Neutrophil (primary cell): ENCODE results near the gene TTLL4.
A peak's percentile ranks its signal among the peaks of the same experiment; 100 is the strongest.

Experiments used
- H3K27ac ChIP-seq: fragments of 200-600 bp; sonication (generic); 2 replicates; pipeline ENCODE4 v1.5.1; 2016; ENCODE audit warnings: mild to moderate bottlenecking, moderate library complexity
- H3K27me3 ChIP-seq: fragments of 200-600 bp; sonication (generic); 2 replicates; pipeline ENCODE4 v1.6.0; 2016; ENCODE audit warnings: mild to moderate bottlenecking
- H3K36me3 ChIP-seq: fragments of 200-600 bp; sonication (generic); 2 replicates; pipeline ENCODE4 v1.5.1; 2017
- H3K4me1 ChIP-seq, 2 experiments: fragments of 200-600 bp in 1 of 2; sonication (generic) in 1 of 2; 1 replicate in 1 of 2; 2 replicates in 1 of 2; pipeline versions ENCODE4 v1.5.1 to v1.6.1; 2013 to 2016; ENCODE audit warnings: low read depth in 1 of 2, low read length in 1 of 2, mild to moderate bottlenecking in 1 of 2, moderate library complexity in 1 of 2; ENCODE audit not compliant: control insufficient read depth in 1 of 2, insufficient read depth in 1 of 2
- H3K4me3 ChIP-seq, 2 experiments: fragments of 200-600 bp in 1 of 2; sonication (generic) in 1 of 2; 1 replicate in 1 of 2; 2 replicates in 1 of 2; pipeline ENCODE4 v1.5.1; 2013 to 2016; ENCODE audit warnings: low read depth in 1 of 2, low read length in 1 of 2, mild to moderate bottlenecking in 1 of 2, moderate library complexity in 1 of 2
- H3K9me3 ChIP-seq: fragments of 200-600 bp; sonication (generic); 2 replicates; pipeline ENCODE4 v1.5.1; 2016
- CTCF ChIP-seq: fragments of 200-600 bp; sonication (generic); IDR thresholded peaks from 2 replicates; pipeline ENCODE4 v1.5.1; 2016; ENCODE audit warnings: antibody characterized with exemption

TTLL4 gene

GRCh38 chr2:218746470-218746795 is 35.8 kb downstream of the TTLL4 start:
- peak overlapping the region in 1 of 2 experiments; percentile 10 for H3K4me3 ChIP-seq
- H3K27ac ChIP-seq = peak overlapping the region; percentile 97
- H3K9me3 ChIP-seq = no peaks in the 10 kb centered on the region
- no peak for TF ChIP-seq CTCF
- H3K27me3 ChIP-seq = no peaks in the 10 kb centered on the region
- H3K36me3 ChIP-seq = peaks cover 19% of the 10 kb centered on the region
- H3K4me1 ChIP-seq = peaks cover 74 to 77% of the 10 kb centered on the region in 2 experiments

- Histone ChIP-seq H3K27me3 (no peaks in the 10 kb centered on the region), H3K36me3 (peaks cover 20% of the 10 kb centered on the region), H3K9me3 (no peaks in the 10 kb centered on the region), H3K27ac (peak overlapping the region; percentile 97), H3K4me3 (no peak overlapping the region), H3K4me1 (peaks cover 70 to 74% of the 10 kb centered on the region in 2 experiments)
- TF ChIP-seq CTCF = no peak
Observed at GRCh38 chr2:218746960-218747359, 36.3 kb downstream of the TTLL4 start.

DNA sequence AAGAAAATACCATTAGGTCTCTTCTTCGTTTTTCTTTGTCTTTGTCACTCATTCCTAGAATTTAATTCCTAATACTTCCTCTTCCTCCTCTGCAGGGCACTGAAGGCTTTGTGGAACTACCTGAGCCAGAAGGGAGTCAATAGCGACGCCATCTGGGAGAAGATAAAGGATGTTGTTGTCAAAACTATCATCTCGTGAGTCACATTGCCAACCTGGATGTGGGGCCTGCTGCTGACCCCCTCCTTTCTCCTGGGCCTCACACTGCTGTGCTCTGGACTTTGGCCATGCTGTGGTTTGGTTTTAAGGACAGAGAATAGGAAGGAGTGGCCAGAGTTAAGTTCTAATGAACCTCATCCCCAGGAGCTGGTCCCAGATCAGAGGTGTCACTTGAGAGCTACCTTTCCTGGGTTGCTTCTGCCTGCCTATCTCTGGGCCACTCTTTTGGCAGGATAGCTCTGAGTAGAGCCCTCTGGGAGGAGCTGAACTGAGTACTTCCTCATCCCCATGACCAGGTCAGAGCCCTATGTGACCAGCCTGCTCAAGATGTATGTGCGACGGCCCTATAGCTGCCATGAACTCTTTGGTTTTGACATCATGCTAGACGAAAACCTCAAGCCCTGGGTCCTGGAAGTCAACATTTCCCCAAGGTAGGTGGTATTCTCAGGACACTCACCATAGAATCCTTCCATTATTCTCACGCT is 38.3 kb downstream of the TTLL4 start:
- peaks cover 51 to 55% of the 10 kb centered on the region in 2 experiments for H3K4me1 ChIP-seq
- TF ChIP-seq CTCF = no peak
- H3K36me3 ChIP-seq = peaks cover 38% of the 10 kb centered on the region

GRCh38 chr2:218754201-218754600 is 43.6 kb downstream of the TTLL4 start:
- Histone ChIP-seq H3K36me3 (peaks cover 38% of the 10 kb centered on the region), H3K27ac (peak overlapping the region; percentile 40), H3K4me1 (peaks cover 9 to 17% of the 10 kb centered on the region in 2 experiments), H3K27me3 (no peaks in the 10 kb centered on the region), H3K4me3 (no peak overlapping the region), H3K9me3 (no peaks in the 10 kb centered on the region)
- TF ChIP-seq CTCF = no peak

More for the DNA sequence above, 38.3 kb downstream of the TTLL4 start:
- Histone ChIP-seq H3K27me3 (no peaks in the 10 kb centered on the region), H3K4me3 (no peak overlapping the region), H3K9me3 (no peaks in the 10 kb centered on the region), H3K27ac (peak overlapping the region; percentile 65)

DNA sequence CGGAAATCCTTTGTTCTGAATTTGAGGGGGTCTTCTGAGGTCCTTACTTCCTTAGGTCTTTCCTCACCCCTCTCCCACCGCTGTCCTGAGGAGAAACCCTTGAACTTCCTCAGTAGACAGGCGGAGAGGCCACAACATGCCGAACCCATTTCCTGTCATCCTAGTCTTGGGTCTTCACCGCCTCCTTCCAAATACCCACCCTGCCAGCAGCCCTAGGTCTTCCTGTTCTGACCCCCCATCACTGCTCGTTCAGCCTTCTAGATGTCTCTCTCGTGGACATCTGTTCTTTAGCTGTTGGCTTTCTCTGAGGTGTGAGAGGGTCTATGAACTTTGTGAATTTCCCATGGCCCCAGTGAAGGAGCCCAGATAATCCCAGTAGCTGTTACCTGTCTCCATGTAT is 44.1 kb downstream of the TTLL4 start:
- TF ChIP-seq CTCF = no peak
- Histone ChIP-seq H3K27ac (peak overlapping the region; percentile 40), H3K36me3 (peaks cover 32% of the 10 kb centered on the region), H3K27me3 (no peaks in the 10 kb centered on the region), H3K9me3 (no peaks in the 10 kb centered on the region), H3K4me1 (peaks cover 8 to 16% of the 10 kb centered on the region in 2 experiments), H3K4me3 (no peak overlapping the region)
